H9 (cell line): ENCODE results near the gene SLC13A1. TPM values are rescaled to one million over a fixed set of nuclear protein-coding genes. Genes with fewer than 3 reads are reported as not detected.

ENCODE experiments used
- DNase-seq: peaks from one replicate; pipeline ENCODE4 v3.0.0-alpha.2; 2017
- H2AFZ ChIP-seq: one replicate; pipeline ENCODE4 v1.6.1; 2013; ENCODE audit warnings: mild to moderate bottlenecking, low read length, control low read depth, moderate library complexity
- H2AK5ac ChIP-seq: 2 replicates; pipeline ENCODE4 v1.6.1; 2013; ENCODE audit warnings: low read length, control low read depth, mixed read lengths; ENCODE audit not compliant: insufficient read length
- H2BK120ac ChIP-seq: one replicate; pipeline ENCODE4 v1.6.1; 2013; ENCODE audit warnings: low read depth, mild to moderate bottlenecking, low read length, control low read depth, inconsistent platforms; ENCODE audit not compliant: poor library complexity, severe bottlenecking
- H2BK12ac ChIP-seq: 2 replicates; pipeline ENCODE4 v1.6.1; 2013; ENCODE audit warnings: low read length, control low read depth, mixed read lengths, low read depth; ENCODE audit not compliant: insufficient read length
- H2BK15ac ChIP-seq: 2 replicates; pipeline ENCODE4 v1.6.1; 2013; ENCODE audit warnings: low read depth, low read length, control low read depth
- H2BK20ac ChIP-seq: one replicate; pipeline ENCODE4 v1.6.1; 2013; ENCODE audit warnings: low read depth, mild to moderate bottlenecking, low read length, control low read depth, inconsistent platforms; ENCODE audit not compliant: poor library complexity, severe bottlenecking
- H2BK5ac ChIP-seq: 2 replicates; pipeline ENCODE4 v1.6.1; 2013; ENCODE audit warnings: low read length, control low read depth, mixed read lengths; ENCODE audit not compliant: insufficient read length
- H3K14ac ChIP-seq: 2 replicates; pipeline ENCODE4 v1.6.1; 2013; ENCODE audit warnings: low read length, control low read depth; ENCODE audit not compliant: insufficient read depth
- H3K18ac ChIP-seq: 2 replicates; pipeline ENCODE4 v1.6.1; 2013; ENCODE audit warnings: low read depth, mild to moderate bottlenecking, mixed read lengths, low read length, control low read depth; ENCODE audit not compliant: insufficient read length
- H3K23ac ChIP-seq: 2 replicates; pipeline ENCODE4 v1.6.1; 2013; ENCODE audit warnings: low read length, control low read depth, mixed read lengths, low read depth; ENCODE audit not compliant: insufficient read length
- H3K23me2 ChIP-seq: 2 replicates; pipeline ENCODE4 v1.6.1; 2013; ENCODE audit warnings: low read depth, mild to moderate bottlenecking, mixed read lengths, low read length, control low read depth; ENCODE audit not compliant: insufficient read length, poor library complexity, severe bottlenecking
- H3K27ac ChIP-seq: 2 replicates; pipeline ENCODE4 v1.5.1; 2013; ENCODE audit warnings: low read length, control low read depth, mixed read lengths, low read depth; ENCODE audit not compliant: insufficient read length
- H3K27me3 ChIP-seq: 2 replicates; pipeline ENCODE4 v1.6.1; 2013; ENCODE audit warnings: low read length, control low read depth, inconsistent platforms; ENCODE audit not compliant: insufficient read depth
- H3K4ac ChIP-seq: 2 replicates; pipeline ENCODE4 v1.6.1; 2013; ENCODE audit warnings: low read depth, mild to moderate bottlenecking, control low read depth, inconsistent platforms, low read length, moderate library complexity
- H3K4me1 ChIP-seq: 2 replicates; pipeline ENCODE4 v1.6.1; 2013; ENCODE audit warnings: low read length, control low read depth, inconsistent platforms; ENCODE audit not compliant: insufficient read depth
- H3K4me2 ChIP-seq: 2 replicates; pipeline ENCODE4 v1.6.1; 2013; ENCODE audit warnings: low read length, control low read depth, mixed read lengths; ENCODE audit not compliant: insufficient read length, insufficient read depth
- H3K56ac ChIP-seq: 2 replicates; pipeline ENCODE4 v1.6.1; 2013; ENCODE audit warnings: low read depth, mild to moderate bottlenecking, mixed read lengths, low read length, control low read depth; ENCODE audit not compliant: insufficient read length
- H3K79me1 ChIP-seq: 2 replicates; pipeline ENCODE4 v1.6.1; 2013; ENCODE audit warnings: low read depth, mild to moderate bottlenecking, moderate library complexity, low read length, control low read depth, inconsistent platforms; ENCODE audit not compliant: insufficient read depth, poor library complexity, severe bottlenecking
- H3K79me2 ChIP-seq: 2 replicates; pipeline ENCODE4 v1.6.1; 2013; ENCODE audit warnings: low read length, control low read depth, inconsistent platforms; ENCODE audit not compliant: insufficient read depth
- H3K9ac ChIP-seq: 2 replicates; pipeline ENCODE4 v1.6.1; 2013; ENCODE audit warnings: low read length, control low read depth, mixed read lengths; ENCODE audit not compliant: insufficient read length; ENCODE audit errors: extremely low read depth
- H3K9me3 ChIP-seq: one replicate; pipeline ENCODE4 v1.6.1; 2013; ENCODE audit warnings: low read depth, low read length, inconsistent platforms; ENCODE audit not compliant: control insufficient read depth
- H3T11ph ChIP-seq: one replicate; pipeline ENCODE4 v1.6.1; 2013; ENCODE audit warnings: mild to moderate bottlenecking, low read length, control low read depth, inconsistent platforms
- H4K20me1 ChIP-seq: one replicate; pipeline ENCODE4 v1.6.1; 2013; ENCODE audit not compliant: control insufficient read depth, insufficient read length, insufficient read depth
- H4K5ac ChIP-seq: 2 replicates; pipeline ENCODE4 v1.6.1; 2013; ENCODE audit warnings: low read depth, mild to moderate bottlenecking, mixed read lengths, low read length, control low read depth; ENCODE audit not compliant: insufficient read length
- H4K8ac ChIP-seq: replicated peaks from 2 replicates; pipeline ENCODE4 v1.6.1; 2013; ENCODE audit warnings: low read length, control low read depth, mixed read lengths, low read depth; ENCODE audit not compliant: insufficient read length
- H4K91ac ChIP-seq: 2 replicates; pipeline ENCODE4 v1.6.1; 2013; ENCODE audit warnings: low read depth, mild to moderate bottlenecking, moderate library complexity, mixed read lengths, low read length, control low read depth; ENCODE audit not compliant: insufficient read length
- H3K27ac Mint-ChIP-seq, 3 experiments: 2 replicates in 2 of 3; 3 replicates in 1 of 3; pipeline ENCODE4 v1.8.0; 2020 to 2021; ENCODE audit warnings: mixed read lengths in 3 of 3, mild to moderate bottlenecking in 1 of 3, moderate library complexity in 1 of 3
- H3K27me3 Mint-ChIP-seq: 2 replicates; pipeline ENCODE4 v1.8.0; 2021; ENCODE audit warnings: low read depth, mild to moderate bottlenecking, moderate library complexity, mixed read lengths
- H3K36me3 Mint-ChIP-seq, 3 experiments: 2 replicates in 2 of 3; 3 replicates in 1 of 3; pipeline ENCODE4 v1.8.0; 2020 to 2021; ENCODE audit warnings: low read depth in 3 of 3, mixed read lengths in 3 of 3; ENCODE audit not compliant: insufficient read depth in 1 of 3
- H3K4me1 Mint-ChIP-seq, 2 experiments: 2 replicates each; pipeline ENCODE4 v1.8.0; 2020; ENCODE audit warnings: mixed read lengths in 2 of 2
- H3K4me3 Mint-ChIP-seq, 2 experiments: 2 replicates in 1 of 2; 3 replicates in 1 of 2; pipeline ENCODE4 v1.8.0; 2020 to 2021; ENCODE audit warnings: mild to moderate bottlenecking in 2 of 2, mixed read lengths in 2 of 2, moderate library complexity in 1 of 2
- H3K9me3 Mint-ChIP-seq, 2 experiments: 2 replicates in 1 of 2; 3 replicates in 1 of 2; pipeline ENCODE4 v1.8.0; 2020; ENCODE audit warnings: mild to moderate bottlenecking in 2 of 2, mixed read lengths in 2 of 2, moderate library complexity in 1 of 2
- CTCF ChIP-seq: fragments of 200-600 bp; sonication (generic); conservative IDR thresholded peaks from 3 replicates; pipeline ENCODE4 v1.8.0; 2021; ENCODE audit warnings: antibody characterized with exemption, mild to moderate bottlenecking
- WGBS: extraction: QIAGEN DNeasy Blood & Tissue Kit; methylation state at CpG from one replicate; pipeline ENCODE4 v1.1.7; 2013; ENCODE audit warnings: missing lambda C conversion rate, low lambda C conversion rate, mixed read lengths; ENCODE audit not compliant: insufficient read length; ENCODE audit errors: extremely low coverage; 5-methylcytosine and 5-hydroxymethylcytosine counted together
- total RNA-seq: library from RNA; stranded (reverse); gene quantifications from 2 replicates; pipeline ENCODE4 v1.2.1, GENCODE V29; 2021

The SLC13A1 gene
- total RNA-seq, 1 experiment from 2014 or later, result not detected

- no peaks in the 10 kb centered on the region for H3K79me2 ChIP-seq
- no peak overlapping the region for H3K18ac ChIP-seq
- H3K23me2 ChIP-seq, result no peaks in the 10 kb centered on the region
- H2BK15ac ChIP-seq, result no peak overlapping the region
- H3K4me3 Mint-ChIP-seq, result no peak overlapping the region
- H4K20me1 ChIP-seq, result no peaks in the 10 kb centered on the region
- H3K27me3 ChIP-seq, result no peaks in the 10 kb centered on the region
- H2BK12ac ChIP-seq, result no peak overlapping the region
- H3K79me1 ChIP-seq, result no peaks in the 10 kb centered on the region
- no peak overlapping the region for H3K9ac ChIP-seq
- H3K23ac ChIP-seq, result no peak overlapping the region
- H2BK20ac ChIP-seq, result no peak overlapping the region
- no peaks in the 10 kb centered on the region; the same call in 1 of the 2 replicates for H3K4me1 ChIP-seq
- no peak overlapping the region for H2BK120ac ChIP-seq
- no peak overlapping the region for H4K8ac ChIP-seq
- no peak overlapping the region for H2BK5ac ChIP-seq
- no peaks in the 10 kb centered on the region for H3K27me3 Mint-ChIP-seq
- H3K4me1 Mint-ChIP-seq, result peaks cover 7% of the 10 kb centered on the region in 2 experiments
- no peak overlapping the region for H4K5ac ChIP-seq
- no peak overlapping the region for H4K91ac ChIP-seq
- H3K27ac Mint-ChIP-seq, result no peak overlapping the region; a peak in 2 of 7 replicates
- peaks cover 0 to 4% of the 10 kb centered on the region in 2 experiments; a peak in 3 of 5 replicates for H3K9me3 Mint-ChIP-seq
- no peak overlapping the region for H3K4me2 ChIP-seq
- no peak overlapping the region for H3K4ac ChIP-seq
- H3K9me3 ChIP-seq, result no peaks in the 10 kb centered on the region
- H2AK5ac ChIP-seq, result no peak overlapping the region
- no peak overlapping the region for H3K14ac ChIP-seq
- no peak overlapping the region for H2AFZ ChIP-seq
- H3T11ph ChIP-seq, result no peak overlapping the region
- no CpG with 5 or more reads among the region's 4 CpGs for WGBS
- no peak for TF ChIP-seq CTCF
- H3K36me3 Mint-ChIP-seq, result peaks cover 0 to 4% (median 3%) of the 10 kb centered on the region in 3 experiments; a peak in 2 of 7 replicates
- DNase-seq, result no peak
- H3K56ac ChIP-seq, result no peak overlapping the region
- H3K27ac ChIP-seq, result no peak overlapping the region
Observed at GRCh38 chr7:123075838-123076467, 123.8 kb downstream of the SLC13A1 start.
